DND-41 (cell line): ENCODE results near the gene C1orf35.

Experiments
- EZH2 ChIP-seq: IDR thresholded peaks from 3 replicates; pipeline ENCODE4 v1.6.1; 2012; ENCODE audit warnings: borderline replicate concordance, low read depth, mild to moderate bottlenecking, moderate library complexity, low read length, inconsistent platforms; ENCODE audit not compliant: severe bottlenecking
- TF ChIP-seq, protein P1 (sequence below): IDR thresholded peaks from 2 replicates; pipeline ENCODE4 v1.5.1; 2012; ENCODE audit warnings: borderline replicate concordance, low read length, moderate library complexity, mild to moderate bottlenecking; ENCODE audit not compliant: poor library complexity, severe bottlenecking; ENCODE audit errors: extremely low read depth

DNA sequence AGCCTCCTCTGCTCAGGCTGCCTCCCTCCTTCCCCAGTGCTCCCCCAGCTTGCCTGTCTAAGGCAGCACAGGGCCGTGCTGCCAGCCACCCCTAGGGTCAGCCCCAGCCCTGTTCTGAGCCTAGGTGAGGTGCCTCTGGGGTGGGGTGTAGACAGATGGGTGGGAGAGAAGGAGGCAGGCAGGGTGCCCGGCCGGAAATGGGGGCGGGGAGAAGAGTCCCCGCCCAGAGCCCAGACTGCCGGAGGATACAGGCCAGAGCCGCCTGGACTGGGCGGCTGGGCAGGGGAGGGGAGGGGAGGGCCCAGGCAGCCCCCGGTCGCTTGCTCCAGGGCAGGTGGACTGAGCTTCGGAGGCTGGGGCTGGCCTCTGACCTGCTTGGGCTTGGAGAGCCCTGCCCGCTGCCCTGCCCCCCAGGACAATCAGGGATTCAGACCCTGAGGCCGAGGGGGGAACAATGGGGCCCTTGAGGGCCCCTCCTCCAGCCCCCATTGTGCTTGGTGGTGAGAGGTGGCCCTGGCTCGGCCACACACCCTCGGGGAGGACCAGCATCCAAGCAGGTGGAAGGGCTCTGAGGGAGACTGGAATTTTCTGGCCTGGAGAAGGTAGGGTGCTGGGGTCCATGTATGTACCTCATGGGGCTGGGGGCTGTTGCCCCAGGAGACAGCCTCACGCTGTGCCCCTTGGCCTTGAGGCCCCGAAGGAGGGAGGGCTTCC lies 46.4 kb upstream of the C1orf35 start, which contains the start of gene GJC2:
- TF ChIP-seq, protein P1, sequence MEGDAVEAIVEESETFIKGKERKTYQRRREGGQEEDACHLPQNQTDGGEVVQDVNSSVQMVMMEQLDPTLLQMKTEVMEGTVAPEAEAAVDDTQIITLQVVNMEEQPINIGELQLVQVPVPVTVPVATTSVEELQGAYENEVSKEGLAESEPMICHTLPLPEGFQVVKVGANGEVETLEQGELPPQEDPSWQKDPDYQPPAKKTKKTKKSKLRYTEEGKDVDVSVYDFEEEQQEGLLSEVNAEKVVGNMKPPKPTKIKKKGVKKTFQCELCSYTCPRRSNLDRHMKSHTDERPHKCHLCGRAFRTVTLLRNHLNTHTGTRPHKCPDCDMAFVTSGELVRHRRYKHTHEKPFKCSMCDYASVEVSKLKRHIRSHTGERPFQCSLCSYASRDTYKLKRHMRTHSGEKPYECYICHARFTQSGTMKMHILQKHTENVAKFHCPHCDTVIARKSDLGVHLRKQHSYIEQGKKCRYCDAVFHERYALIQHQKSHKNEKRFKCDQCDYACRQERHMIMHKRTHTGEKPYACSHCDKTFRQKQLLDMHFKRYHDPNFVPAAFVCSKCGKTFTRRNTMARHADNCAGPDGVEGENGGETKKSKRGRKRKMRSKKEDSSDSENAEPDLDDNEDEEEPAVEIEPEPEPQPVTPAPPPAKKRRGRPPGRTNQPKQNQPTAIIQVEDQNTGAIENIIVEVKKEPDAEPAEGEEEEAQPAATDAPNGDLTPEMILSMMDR, result no peak
- no peak for TF ChIP-seq EZH2
